GM15510 (cell line): ENCODE results near the gene CRNKL1.
A peak's percentile ranks its signal among the peaks of the same experiment; 100 is the strongest.

ENCODE experiments used
- POLR2A ChIP-seq: IDR thresholded peaks from 3 replicates; pipeline ENCODE4 v1.6.1; 2011; ENCODE audit warnings: borderline replicate concordance; ENCODE audit not compliant: insufficient read length; ENCODE audit errors: extremely low read depth

Gene CRNKL1

DNA sequence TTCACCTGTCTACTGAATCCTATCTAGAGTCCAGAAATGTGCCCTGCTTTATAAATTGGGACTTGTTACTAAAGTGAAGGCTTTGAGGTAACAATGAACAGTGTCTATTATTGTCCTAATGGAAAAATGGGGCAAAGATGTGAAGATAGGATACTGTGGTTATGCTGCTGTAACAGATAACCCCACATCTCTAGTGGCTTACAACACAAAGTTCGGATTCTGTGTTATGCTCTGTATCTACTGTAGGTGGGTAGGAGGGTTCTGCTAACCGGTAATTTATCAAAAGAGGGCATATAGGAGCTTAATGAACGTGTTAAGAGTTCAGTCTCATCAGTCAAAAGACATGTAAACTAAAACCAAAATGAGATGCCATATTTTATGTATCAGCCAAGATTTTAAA lies 28.9 kb downstream of the CRNKL1 start:
- no peak for TF ChIP-seq POLR2A

DNA sequence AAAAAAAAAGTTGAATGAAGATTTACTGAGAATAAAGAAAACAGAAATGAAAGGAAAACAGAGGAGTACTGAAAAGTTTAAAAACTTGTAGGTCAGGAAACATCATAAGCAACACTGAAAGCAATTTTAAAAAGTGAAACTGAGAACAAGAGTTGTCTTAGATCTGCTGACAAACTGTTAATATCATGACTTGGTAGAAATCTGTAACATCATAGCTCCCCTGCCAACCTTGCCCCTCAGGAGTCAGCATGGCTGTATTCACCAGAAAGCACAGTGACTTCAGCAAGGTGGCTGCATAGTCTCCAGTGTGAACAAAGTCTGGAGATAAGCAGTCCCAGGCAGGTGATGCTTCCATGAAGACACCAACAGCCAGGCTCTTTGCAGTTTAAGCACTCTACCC lies 29.8 kb downstream of the CRNKL1 start:
- no peak for TF ChIP-seq POLR2A

DNA sequence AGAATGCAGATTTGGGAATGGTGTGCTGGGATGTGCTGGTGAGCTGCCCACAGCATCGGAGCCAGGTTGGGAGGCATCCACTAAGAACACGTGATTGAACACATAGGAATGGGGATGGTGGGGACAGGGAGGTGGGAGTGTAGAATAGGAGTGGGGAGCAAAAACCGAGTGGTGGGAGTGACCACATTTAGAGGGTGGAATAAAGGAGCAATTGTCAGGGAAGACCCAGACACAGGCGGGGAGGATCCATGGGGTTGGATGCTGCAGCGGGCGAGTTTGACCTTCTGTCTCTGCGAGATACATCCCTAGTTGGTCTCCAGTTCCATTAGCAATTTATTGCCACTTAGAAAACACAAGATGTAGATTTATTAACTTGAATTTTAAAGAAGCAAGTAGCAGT lies 30.4 kb downstream of the CRNKL1 start:
- TF ChIP-seq POLR2A: no peak

DNA sequence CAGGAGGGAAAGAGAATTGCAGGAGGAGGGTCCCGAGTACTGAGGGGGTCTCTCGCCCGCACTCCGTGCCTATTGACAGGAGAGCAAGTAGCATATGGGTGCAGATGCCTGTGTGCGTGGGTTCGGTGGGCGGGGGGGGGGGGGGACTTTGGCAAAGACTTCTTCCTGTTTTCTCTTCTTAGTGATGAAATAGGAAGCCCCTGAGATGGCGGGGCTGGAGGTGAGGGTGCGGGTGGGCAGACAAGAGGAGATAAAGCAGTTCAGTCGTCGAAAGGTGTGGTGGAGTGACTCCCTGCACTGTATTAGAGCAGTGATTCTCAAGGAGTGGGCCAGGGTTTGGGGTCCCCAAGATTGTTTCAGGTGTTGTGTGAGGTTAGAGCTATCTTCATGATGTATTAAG lies 31.4 kb downstream of the CRNKL1 start:
- TF ChIP-seq POLR2A: no peak

DNA sequence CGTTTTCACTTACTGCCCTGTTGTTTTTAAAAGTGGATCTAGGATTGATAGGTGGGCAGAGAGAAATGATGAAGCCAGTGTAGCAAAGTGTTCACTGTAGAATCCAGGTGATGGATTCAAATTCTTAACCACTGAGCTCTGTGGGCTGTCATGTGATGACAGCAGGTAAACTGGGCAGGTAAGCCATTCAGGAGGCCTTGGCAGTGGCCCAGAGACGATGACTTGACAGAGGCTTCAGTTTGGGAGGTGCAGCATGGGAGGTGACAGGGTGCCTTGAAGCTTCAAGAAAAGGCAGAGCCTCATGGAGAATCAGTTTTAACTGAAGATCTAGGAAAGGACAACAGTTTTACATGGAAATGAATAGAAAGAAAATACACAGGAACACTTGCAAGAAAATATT lies 33.1 kb downstream of the CRNKL1 start:
- TF ChIP-seq POLR2A: no peak

DNA sequence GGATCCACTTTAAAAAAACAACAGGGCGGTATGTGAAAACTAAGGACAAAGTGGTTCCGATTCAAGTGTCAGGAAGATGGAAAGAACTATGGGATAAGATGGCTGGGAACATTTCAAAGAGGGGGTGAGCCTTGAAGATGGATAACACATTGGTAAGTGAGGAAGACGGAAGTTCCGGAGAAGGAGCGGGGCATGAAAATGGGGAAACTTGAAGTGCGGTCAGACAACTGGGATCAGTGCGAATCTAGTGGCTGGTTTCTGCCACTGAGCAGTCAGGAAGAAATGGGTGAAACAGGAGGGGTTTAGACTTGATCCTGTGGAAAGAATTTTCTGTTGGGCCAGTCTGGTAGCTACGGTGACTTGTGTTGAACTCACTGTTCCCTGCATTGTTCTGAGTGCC lies 33.9 kb downstream of the CRNKL1 start:
- TF ChIP-seq POLR2A: no peak

DNA sequence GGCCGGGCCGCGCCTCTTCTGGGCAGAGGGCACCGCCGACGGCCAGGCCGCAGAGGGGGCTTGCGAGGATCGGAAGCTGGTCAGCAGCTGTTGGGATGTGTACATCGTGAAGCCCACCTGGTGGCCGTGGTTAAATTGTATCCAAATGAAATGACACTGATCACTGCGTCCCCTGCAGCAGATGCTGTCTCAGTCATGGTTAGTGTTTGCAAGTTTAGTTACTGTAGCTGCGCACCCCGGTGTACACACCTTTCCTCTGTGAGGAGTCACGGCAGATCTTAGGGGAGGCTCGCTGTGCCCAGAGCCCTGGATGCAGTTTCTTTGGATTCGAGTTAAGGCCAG lies 34.5 kb downstream of the CRNKL1 start:
- no peak for TF ChIP-seq POLR2A

DNA sequence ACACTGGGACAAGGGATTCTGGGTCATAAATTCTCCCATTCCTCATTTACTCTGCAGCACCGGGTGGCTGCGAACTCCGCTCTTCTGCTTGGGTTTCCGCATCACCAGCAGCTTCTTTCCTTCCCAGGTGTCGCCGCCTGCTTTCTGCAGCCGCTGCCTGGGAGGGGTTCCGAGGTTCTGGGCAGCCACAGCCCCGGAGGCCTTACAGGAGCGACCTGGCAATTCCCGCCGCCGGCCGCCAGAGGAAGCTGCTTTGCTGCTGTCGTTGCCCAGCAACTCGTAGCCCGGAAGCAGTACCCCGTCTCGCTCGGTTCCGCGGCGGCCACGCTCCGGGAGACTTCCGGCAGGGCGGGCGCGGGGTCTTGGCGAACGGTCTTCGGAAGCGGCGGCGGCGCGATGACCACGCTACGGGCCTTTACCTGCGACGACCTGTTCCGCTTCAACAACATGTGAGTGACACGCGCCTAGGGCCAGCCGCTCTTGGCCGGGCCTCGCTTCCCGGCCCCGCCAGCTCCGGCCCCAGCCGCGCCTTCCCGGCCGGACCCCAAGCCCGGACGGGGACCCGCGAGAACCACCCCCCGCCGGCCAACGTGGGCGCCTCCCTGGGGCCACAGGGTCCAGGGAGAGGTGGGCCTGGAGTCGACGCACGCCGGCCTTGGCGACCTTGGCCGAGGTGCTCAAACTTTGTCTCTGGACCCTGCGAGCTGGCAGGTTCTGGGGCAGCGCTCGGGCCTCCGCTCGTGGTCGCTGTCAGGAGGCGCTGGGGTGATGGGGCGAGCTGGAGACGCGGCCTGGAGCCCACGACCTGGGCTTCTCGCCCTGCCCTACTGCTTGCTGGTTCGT lies 35.0 kb downstream of the CRNKL1 start, which contains the start of gene NAA20:
Gene NAA20 (plus strand): TSS at position 362 of the 843 bp plus-strand sequence. CDS start 35 bp downstream, at position 397.
- peak; percentile 66 for TF ChIP-seq POLR2A

DNA sequence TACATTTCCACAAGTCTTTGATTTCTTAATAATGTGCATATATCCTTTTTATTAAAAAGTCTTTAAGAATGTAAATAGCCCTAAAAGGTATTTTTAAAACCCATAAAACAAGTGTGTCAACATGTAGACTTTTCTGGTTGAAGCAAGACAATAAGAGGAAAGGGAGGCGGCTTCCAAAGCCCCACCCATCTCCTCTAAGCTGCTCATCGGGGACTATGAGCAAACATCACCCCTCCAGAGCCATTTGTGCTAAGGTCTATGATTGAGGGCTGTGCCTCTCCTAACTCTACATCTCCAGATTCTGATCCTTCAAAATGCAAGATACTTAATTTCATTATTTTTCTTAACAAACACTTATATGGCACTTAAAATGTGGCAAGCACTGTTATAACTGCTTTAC lies 37.6 kb downstream of the CRNKL1 start:
- TF ChIP-seq POLR2A: no peak

DNA sequence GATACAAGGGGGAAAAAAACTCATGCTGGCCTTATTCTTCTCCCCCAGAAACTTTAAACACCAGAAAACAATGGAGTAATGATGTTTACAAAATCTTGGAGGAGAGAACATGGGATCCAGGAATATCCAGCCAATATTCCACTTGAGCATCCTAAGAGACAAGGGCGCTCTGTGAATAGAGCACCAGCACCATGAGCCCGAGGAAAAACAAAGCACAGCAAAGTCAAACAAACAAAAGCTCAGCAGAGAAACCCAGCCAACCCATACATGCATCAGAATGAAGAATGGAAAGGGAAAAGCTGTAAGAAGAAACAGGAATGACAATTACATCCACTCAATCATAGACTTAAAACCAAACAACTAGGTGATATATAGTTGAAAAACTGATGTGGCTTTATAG lies 39.7 kb downstream of the CRNKL1 start:
- no peak for TF ChIP-seq POLR2A

DNA sequence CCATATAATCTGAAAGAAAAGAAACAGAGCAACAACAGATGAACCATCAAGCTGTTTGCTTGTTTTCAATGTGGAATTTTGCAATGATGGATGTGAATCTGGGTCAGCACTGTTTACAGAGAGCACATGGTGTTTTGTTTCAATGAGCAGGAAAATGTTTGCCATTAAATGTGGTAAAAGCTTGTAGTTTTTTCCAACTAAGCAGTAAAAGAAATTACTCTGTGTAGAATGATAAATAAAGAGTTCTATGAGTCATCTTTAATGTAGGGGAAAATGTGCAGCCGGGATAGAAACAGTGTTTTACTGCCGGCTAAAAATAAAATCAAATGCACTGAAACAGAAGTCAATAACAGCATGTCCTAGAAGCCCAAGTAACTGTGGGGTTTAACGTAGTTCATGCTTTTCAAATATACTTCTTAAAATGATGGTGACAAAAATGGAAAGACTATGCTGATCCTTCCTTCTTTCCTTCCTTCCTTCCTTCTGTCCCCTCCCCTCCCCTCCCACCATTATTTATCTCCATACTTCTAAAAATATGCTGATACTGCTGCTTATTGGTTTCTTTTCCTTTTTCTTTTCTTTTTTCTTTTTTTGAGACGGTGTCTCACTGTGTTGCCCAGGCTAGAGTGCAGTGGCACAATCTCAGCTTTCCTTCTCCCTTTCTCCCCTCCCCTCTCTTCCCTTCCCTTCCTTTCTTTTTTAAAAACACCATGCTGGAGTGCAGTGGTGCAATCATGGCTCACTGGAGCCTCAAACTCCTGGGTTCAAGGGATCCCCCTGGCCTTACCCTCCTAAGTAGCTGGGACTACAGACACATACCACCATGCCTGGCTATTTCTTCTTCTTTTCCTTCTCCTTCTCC lies 41.4 kb downstream of the CRNKL1 start:
- TF ChIP-seq POLR2A: no peak

DNA sequence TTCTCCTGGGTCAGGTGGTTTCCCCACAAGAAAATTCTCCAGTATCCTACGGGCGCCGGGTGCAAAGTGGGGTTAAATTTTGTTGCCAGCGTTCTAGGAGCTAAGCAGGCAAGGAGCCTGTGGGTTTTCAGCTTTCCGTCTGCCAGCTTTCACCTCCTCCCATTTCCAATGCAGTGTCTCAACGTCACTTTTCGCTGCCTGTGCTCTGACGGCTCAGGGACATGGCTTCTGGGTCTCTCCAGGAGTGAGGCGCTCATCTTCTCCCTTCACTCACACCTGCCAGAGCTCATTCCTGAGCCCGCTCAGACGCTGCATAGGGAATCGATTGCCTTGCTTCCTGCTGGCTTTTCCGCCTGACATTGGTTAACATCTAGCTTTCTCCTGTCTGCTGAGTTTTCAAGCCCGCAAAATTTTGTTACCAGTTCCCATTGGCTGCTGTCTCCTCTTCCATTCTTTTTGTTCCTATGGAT lies 42.4 kb downstream of the CRNKL1 start:
- TF ChIP-seq POLR2A: no peak

DNA sequence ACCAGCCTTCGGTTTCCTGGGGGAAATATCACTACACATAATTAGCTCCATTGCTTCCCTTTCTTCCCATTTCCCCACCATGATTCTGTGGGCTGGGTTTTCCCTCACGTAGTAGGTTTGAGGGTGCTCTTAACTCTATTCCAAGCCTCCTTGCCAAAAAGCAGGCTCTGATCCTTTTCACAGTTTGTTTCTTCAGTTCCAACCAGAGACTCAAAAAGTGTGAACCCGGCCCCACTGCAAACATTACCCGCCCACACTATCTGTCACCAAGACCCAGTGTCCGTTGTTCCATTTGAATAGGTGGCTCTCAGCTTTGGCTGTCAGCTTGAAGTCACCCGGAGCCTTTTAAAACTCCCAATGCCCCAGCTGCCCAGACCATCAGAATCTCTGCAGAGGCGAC lies 46.9 kb downstream of the CRNKL1 start:
- no peak for TF ChIP-seq POLR2A

DNA sequence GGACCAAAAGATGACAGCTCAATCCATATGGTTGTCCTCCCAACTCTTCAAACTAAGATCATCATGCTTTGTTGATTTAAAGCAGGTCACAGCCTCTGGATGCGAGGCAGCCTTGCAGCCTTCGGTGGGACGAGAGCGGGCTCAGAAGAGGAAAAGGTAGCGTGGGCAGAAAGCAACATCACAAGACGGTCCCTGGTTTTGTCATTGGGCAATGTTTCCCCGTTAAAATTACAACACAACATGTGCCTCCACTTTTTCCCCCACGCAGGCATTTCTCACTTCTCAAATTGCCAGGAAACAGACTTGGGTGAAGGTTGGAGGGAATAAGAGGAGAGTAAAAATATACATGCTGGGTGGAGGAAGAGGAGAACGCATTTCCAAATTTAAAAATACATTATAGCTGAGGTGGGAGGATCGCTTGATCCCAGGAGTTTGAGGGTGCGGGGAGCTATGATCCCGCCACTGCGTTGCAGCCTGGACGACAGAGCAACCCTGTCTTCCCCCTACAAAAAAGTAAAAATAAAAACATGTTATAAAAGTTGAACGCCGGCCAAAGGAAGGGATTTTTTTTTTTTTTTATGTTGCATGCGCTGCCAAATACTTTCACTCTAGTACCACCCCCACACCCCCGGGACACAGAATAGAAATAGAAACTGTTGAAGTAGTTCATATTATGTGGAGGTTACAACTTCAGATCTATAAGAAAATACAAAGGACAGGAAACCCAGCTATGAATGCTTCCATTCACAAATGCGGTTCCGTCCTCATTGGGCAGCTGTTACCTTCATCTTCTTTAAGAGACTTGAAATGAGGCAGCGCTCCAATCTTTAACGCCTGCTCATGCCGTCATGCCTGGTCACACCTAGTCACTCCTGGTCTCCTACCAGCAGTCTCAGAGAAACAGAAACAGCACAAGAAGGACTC lies 49.0 kb downstream of the CRNKL1 start:
- no peak for TF ChIP-seq POLR2A

DNA sequence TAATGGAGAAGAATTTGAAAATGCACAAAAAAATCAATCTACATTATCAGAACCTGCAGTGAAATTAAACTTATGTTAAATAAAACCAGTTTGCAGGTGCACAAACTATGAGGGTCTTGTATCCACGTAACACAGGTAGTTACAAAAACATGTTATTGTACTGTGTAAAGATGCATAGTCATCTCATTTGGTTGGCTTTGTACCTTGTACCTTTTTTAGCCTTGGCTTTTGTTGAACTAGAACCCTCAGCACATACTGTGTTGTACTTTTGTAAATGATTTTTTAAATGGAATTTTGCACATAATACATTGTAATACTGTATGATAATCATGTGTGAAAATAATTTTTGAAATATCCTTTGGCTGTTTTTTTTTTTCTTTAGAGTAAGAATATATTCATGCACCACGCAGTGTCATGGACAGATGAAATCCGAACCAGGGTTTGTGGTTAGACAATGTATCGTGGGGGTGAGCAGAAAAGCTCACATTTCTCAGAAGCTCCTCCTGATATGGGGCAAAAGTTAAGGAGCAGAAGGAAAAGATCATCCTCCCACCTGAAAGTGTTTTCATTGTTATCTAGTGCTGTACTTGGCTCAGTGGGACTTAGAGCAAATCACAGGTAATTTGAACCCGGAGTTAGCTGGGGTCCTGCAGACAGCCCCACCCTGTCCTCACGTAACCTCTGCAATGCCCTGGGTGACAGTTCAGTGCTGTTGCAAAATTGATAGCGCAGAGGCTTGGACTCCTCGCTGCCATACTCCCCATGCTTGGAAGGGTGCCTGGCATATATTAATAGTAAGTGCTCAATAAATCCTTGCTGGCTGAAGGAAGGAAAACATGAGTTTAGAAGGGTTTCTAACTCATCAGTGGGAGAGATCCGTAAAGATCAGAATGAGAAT lies 49.9 kb downstream of the CRNKL1 start:
- TF ChIP-seq POLR2A: no peak
